H9 (cell line): ENCODE data around the gene SCOC. TPM values are rescaled to one million over a fixed set of nuclear protein-coding genes. Genes with fewer than 3 reads are reported as not detected.

Experiments
- DNase-seq: peaks from one replicate; pipeline ENCODE4 v3.0.0-alpha.2; 2017
- H2AFZ ChIP-seq: one replicate; pipeline ENCODE4 v1.6.1; 2013; ENCODE audit warnings: mild to moderate bottlenecking, low read length, control low read depth, moderate library complexity
- H2AK5ac ChIP-seq: 2 replicates; pipeline ENCODE4 v1.6.1; 2013; ENCODE audit warnings: low read length, control low read depth, mixed read lengths; ENCODE audit not compliant: insufficient read length
- H2BK120ac ChIP-seq: one replicate; pipeline ENCODE4 v1.6.1; 2013; ENCODE audit warnings: low read depth, mild to moderate bottlenecking, low read length, control low read depth, inconsistent platforms; ENCODE audit not compliant: poor library complexity, severe bottlenecking
- H2BK12ac ChIP-seq: 2 replicates; pipeline ENCODE4 v1.6.1; 2013; ENCODE audit warnings: low read length, control low read depth, mixed read lengths, low read depth; ENCODE audit not compliant: insufficient read length
- H2BK15ac ChIP-seq: 2 replicates; pipeline ENCODE4 v1.6.1; 2013; ENCODE audit warnings: low read depth, low read length, control low read depth
- H2BK20ac ChIP-seq: one replicate; pipeline ENCODE4 v1.6.1; 2013; ENCODE audit warnings: low read depth, mild to moderate bottlenecking, low read length, control low read depth, inconsistent platforms; ENCODE audit not compliant: poor library complexity, severe bottlenecking
- H2BK5ac ChIP-seq: 2 replicates; pipeline ENCODE4 v1.6.1; 2013; ENCODE audit warnings: low read length, control low read depth, mixed read lengths; ENCODE audit not compliant: insufficient read length
- H3K14ac ChIP-seq: 2 replicates; pipeline ENCODE4 v1.6.1; 2013; ENCODE audit warnings: low read length, control low read depth; ENCODE audit not compliant: insufficient read depth
- H3K18ac ChIP-seq: 2 replicates; pipeline ENCODE4 v1.6.1; 2013; ENCODE audit warnings: low read depth, mild to moderate bottlenecking, mixed read lengths, low read length, control low read depth; ENCODE audit not compliant: insufficient read length
- H3K23ac ChIP-seq: 2 replicates; pipeline ENCODE4 v1.6.1; 2013; ENCODE audit warnings: low read length, control low read depth, mixed read lengths, low read depth; ENCODE audit not compliant: insufficient read length
- H3K23me2 ChIP-seq: 2 replicates; pipeline ENCODE4 v1.6.1; 2013; ENCODE audit warnings: low read depth, mild to moderate bottlenecking, mixed read lengths, low read length, control low read depth; ENCODE audit not compliant: insufficient read length, poor library complexity, severe bottlenecking
- H3K27ac ChIP-seq: 2 replicates; pipeline ENCODE4 v1.5.1; 2013; ENCODE audit warnings: low read length, control low read depth, mixed read lengths, low read depth; ENCODE audit not compliant: insufficient read length
- H3K27me3 ChIP-seq: 2 replicates; pipeline ENCODE4 v1.6.1; 2013; ENCODE audit warnings: low read length, control low read depth, inconsistent platforms; ENCODE audit not compliant: insufficient read depth
- H3K4ac ChIP-seq: 2 replicates; pipeline ENCODE4 v1.6.1; 2013; ENCODE audit warnings: low read depth, mild to moderate bottlenecking, control low read depth, inconsistent platforms, low read length, moderate library complexity
- H3K4me1 ChIP-seq: 2 replicates; pipeline ENCODE4 v1.6.1; 2013; ENCODE audit warnings: low read length, control low read depth, inconsistent platforms; ENCODE audit not compliant: insufficient read depth
- H3K4me2 ChIP-seq: 2 replicates; pipeline ENCODE4 v1.6.1; 2013; ENCODE audit warnings: low read length, control low read depth, mixed read lengths; ENCODE audit not compliant: insufficient read length, insufficient read depth
- H3K56ac ChIP-seq: 2 replicates; pipeline ENCODE4 v1.6.1; 2013; ENCODE audit warnings: low read depth, mild to moderate bottlenecking, mixed read lengths, low read length, control low read depth; ENCODE audit not compliant: insufficient read length
- H3K79me1 ChIP-seq: 2 replicates; pipeline ENCODE4 v1.6.1; 2013; ENCODE audit warnings: low read depth, mild to moderate bottlenecking, moderate library complexity, low read length, control low read depth, inconsistent platforms; ENCODE audit not compliant: insufficient read depth, poor library complexity, severe bottlenecking
- H3K79me2 ChIP-seq: 2 replicates; pipeline ENCODE4 v1.6.1; 2013; ENCODE audit warnings: low read length, control low read depth, inconsistent platforms; ENCODE audit not compliant: insufficient read depth
- H3K9ac ChIP-seq: 2 replicates; pipeline ENCODE4 v1.6.1; 2013; ENCODE audit warnings: low read length, control low read depth, mixed read lengths; ENCODE audit not compliant: insufficient read length; ENCODE audit errors: extremely low read depth
- H3K9me3 ChIP-seq: one replicate; pipeline ENCODE4 v1.6.1; 2013; ENCODE audit warnings: low read depth, low read length, inconsistent platforms; ENCODE audit not compliant: control insufficient read depth
- H3T11ph ChIP-seq: one replicate; pipeline ENCODE4 v1.6.1; 2013; ENCODE audit warnings: mild to moderate bottlenecking, low read length, control low read depth, inconsistent platforms
- H4K20me1 ChIP-seq: one replicate; pipeline ENCODE4 v1.6.1; 2013; ENCODE audit not compliant: control insufficient read depth, insufficient read length, insufficient read depth
- H4K5ac ChIP-seq: 2 replicates; pipeline ENCODE4 v1.6.1; 2013; ENCODE audit warnings: low read depth, mild to moderate bottlenecking, mixed read lengths, low read length, control low read depth; ENCODE audit not compliant: insufficient read length
- H4K8ac ChIP-seq: replicated peaks from 2 replicates; pipeline ENCODE4 v1.6.1; 2013; ENCODE audit warnings: low read length, control low read depth, mixed read lengths, low read depth; ENCODE audit not compliant: insufficient read length
- H4K91ac ChIP-seq: 2 replicates; pipeline ENCODE4 v1.6.1; 2013; ENCODE audit warnings: low read depth, mild to moderate bottlenecking, moderate library complexity, mixed read lengths, low read length, control low read depth; ENCODE audit not compliant: insufficient read length
- H3K27ac Mint-ChIP-seq, 3 experiments: 2 replicates in 2 of 3; 3 replicates in 1 of 3; pipeline ENCODE4 v1.8.0; 2020 to 2021; ENCODE audit warnings: mixed read lengths in 3 of 3, mild to moderate bottlenecking in 1 of 3, moderate library complexity in 1 of 3
- H3K27me3 Mint-ChIP-seq: 2 replicates; pipeline ENCODE4 v1.8.0; 2021; ENCODE audit warnings: low read depth, mild to moderate bottlenecking, moderate library complexity, mixed read lengths
- H3K36me3 Mint-ChIP-seq, 3 experiments: 2 replicates in 2 of 3; 3 replicates in 1 of 3; pipeline ENCODE4 v1.8.0; 2020 to 2021; ENCODE audit warnings: low read depth in 3 of 3, mixed read lengths in 3 of 3; ENCODE audit not compliant: insufficient read depth in 1 of 3
- H3K4me1 Mint-ChIP-seq, 2 experiments: 2 replicates each; pipeline ENCODE4 v1.8.0; 2020; ENCODE audit warnings: mixed read lengths in 2 of 2
- H3K4me3 Mint-ChIP-seq, 2 experiments: 2 replicates in 1 of 2; 3 replicates in 1 of 2; pipeline ENCODE4 v1.8.0; 2020 to 2021; ENCODE audit warnings: mild to moderate bottlenecking in 2 of 2, mixed read lengths in 2 of 2, moderate library complexity in 1 of 2
- H3K9me3 Mint-ChIP-seq, 2 experiments: 2 replicates in 1 of 2; 3 replicates in 1 of 2; pipeline ENCODE4 v1.8.0; 2020; ENCODE audit warnings: mild to moderate bottlenecking in 2 of 2, mixed read lengths in 2 of 2, moderate library complexity in 1 of 2
- CTCF ChIP-seq: fragments of 200-600 bp; sonication (generic); conservative IDR thresholded peaks from 3 replicates; pipeline ENCODE4 v1.8.0; 2021; ENCODE audit warnings: antibody characterized with exemption, mild to moderate bottlenecking
- WGBS: extraction: QIAGEN DNeasy Blood & Tissue Kit; methylation state at CpG from one replicate; pipeline ENCODE4 v1.1.7; 2013; ENCODE audit warnings: missing lambda C conversion rate, low lambda C conversion rate, mixed read lengths; ENCODE audit not compliant: insufficient read length; ENCODE audit errors: extremely low coverage; 5-methylcytosine and 5-hydroxymethylcytosine counted together
- total RNA-seq: library from RNA; stranded (reverse); gene quantifications from 2 replicates; pipeline ENCODE4 v1.2.1, GENCODE V29; 2021

SCOC gene
- total RNA-seq, 1 experiment from 2014 or later = 29.4 TPM

GRCh38 chr4:140344101-140344500, 29.3 kb upstream of the SCOC start:
- Histone ChIP-seq H3K4ac (no peak overlapping the region), H2BK5ac (no peak overlapping the region), H2AFZ (no peak overlapping the region), H2BK120ac (no peak overlapping the region), H4K20me1 (no peaks in the 10 kb centered on the region), H4K8ac (no peak overlapping the region), H3T11ph (no peak overlapping the region), H4K91ac (no peak overlapping the region), H2BK15ac (no peak overlapping the region), H3K27me3 (no peaks in the 10 kb centered on the region), H3K23ac (no peak overlapping the region), H2BK12ac (no peak overlapping the region), H3K27ac (no peak overlapping the region), H3K23me2 (no peaks in the 10 kb centered on the region), H3K79me1 (no peaks in the 10 kb centered on the region), H3K14ac (no peak overlapping the region), H3K56ac (no peak overlapping the region), H2AK5ac (no peak overlapping the region), H3K18ac (no peak overlapping the region), H4K5ac (no peak overlapping the region), H3K9ac (no peak overlapping the region), H3K79me2 (no peaks in the 10 kb centered on the region), H2BK20ac (no peak overlapping the region), H3K9me3 (no peaks in the 10 kb centered on the region), H3K4me1 (peaks cover 10% of the 10 kb centered on the region; the same call in 1 of the 2 replicates), H3K4me2 (no peak overlapping the region)
- Mint-ChIP-seq H3K4me1 (peaks cover 26 to 30% of the 10 kb centered on the region in 2 experiments), H3K27me3 (peaks cover 6% of the 10 kb centered on the region), H3K4me3 (no peak overlapping the region), H3K36me3 (no peaks in the 10 kb centered on the region), H3K9me3 (no peaks in the 10 kb centered on the region), H3K27ac (no peak overlapping the region)
- WGBS = no CpG with 5 or more reads among the region's 3 CpGs
- TF ChIP-seq CTCF = no peak
- no peak for DNase-seq
